Bone marrow (tissue), 2 donors: ENCODE measurements around the gene HEMK1.

ENCODE experiments used
- DNase-seq, 2 donors: peaks; one replicate each; lab custom pipeline; 2025; lab: John Stamatoyannopoulos, UW

HEMK1 gene, protein sequence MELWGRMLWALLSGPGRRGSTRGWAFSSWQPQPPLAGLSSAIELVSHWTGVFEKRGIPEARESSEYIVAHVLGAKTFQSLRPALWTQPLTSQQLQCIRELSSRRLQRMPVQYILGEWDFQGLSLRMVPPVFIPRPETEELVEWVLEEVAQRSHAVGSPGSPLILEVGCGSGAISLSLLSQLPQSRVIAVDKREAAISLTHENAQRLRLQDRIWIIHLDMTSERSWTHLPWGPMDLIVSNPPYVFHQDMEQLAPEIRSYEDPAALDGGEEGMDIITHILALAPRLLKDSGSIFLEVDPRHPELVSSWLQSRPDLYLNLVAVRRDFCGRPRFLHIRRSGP

DNA sequence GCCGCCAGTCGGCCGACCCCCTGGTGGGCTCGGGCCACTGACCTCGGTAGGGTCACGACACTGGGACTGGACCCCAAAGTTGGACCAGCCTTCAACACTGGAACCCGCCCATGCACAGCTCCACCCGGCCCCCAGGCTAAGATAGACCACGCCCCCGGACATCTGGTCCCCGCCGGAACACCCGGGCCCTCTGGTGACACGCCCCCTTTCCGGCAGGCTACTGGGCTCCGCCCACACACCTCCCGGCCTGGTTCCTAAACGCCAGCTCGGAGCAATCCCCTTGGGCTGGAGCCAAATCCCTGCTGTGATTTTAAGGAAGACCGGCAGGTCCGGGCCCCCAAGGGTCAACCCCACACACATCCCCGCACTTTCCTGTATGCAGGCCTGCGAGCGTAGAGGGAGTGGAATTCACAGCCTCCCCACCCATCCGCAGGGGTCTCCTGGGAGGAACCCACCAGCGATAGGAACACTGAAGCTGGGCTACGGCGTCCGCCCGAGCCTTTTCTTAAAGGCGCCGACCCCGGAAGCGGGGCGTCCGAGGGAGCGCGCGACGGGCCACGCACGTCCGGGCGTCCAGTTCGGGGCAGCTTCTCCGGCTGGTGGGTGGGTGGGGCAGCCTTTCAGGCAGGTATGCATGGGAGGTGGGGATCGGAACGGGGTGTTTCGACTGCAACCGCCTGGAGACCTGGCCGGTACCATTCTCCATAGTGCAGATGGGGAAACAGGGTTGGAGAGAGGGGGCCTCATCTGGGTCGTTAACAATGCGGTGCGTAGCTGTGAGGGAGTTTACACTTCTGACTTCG is at the start of gene HEMK1:
TSS of gene HEMK1 (plus strand) at position 576 of the 803 bp plus-strand sequence. CDS start 1,583 bp downstream, outside the sequence.
- peak; percentile 79 to 81 for DNase-seq

DNA sequence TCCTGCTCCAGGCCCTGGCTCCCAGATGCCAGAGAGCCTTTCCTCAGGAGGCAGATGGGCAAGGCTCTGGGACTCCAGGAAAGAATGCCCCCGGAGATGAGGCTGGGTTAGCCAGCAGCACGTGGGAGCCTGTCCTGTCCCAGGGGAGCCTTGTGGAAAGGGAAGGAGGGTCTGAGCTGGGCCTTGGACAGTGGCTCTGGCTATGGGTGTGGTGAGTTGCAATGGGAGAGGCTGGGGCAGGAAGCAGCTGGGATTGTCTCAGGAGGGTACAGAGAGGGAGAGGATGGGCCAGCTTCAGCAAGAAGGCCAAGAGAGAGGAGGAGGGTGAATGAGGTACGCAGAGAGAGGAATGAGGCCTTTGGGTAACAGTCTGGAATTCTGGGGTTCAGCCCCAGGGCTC is 48.5 kb upstream of the HEMK1 start:
- no peak for DNase-seq

DNA sequence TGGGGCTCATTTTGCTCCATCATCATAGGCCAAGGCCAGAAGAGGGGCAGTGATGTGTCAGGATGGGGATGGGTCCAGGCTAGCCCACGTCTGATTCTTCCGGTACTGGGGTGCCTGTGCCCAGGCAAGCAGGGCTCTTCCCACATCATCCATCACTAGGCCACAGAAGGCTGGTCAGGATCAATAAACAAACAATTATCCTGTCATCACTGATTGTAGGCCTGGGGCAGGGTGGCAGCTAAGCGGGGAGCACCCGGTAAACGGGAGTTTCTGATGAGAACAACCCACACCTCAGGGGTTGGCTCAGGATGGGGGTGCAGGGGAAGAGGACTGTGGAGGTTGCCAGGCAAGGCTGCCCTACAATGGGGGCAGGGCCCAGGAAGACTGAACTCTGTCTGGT is 47.8 kb upstream of the HEMK1 start:
- DNase-seq = no peak

DNA sequence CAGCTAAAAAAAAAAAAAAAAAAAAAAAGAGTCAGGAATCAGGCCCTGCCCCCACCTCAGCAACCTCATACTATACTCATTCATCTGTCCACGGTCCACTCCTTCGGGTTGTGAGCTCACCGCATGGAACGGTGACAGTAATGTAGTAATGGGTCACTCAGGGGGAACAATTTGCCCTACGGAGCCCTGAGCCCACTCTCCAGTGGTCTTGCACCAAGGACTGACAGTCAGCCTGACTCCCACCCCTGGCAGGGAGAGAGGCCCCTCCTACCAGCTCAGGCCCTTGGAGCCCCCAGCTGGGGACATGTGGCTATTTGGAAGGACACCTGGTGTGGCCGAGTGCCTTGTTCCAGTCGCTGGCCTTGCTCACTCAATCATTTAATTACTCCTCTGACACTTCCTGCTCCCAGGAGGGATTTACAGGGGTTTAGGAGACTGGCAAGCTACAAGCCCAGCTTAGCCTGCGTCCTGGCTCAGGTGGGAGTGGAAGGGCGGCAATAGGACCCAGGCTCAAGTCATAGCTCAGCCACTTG is 46.0 kb upstream of the HEMK1 start:
- DNase-seq = no peak

DNA sequence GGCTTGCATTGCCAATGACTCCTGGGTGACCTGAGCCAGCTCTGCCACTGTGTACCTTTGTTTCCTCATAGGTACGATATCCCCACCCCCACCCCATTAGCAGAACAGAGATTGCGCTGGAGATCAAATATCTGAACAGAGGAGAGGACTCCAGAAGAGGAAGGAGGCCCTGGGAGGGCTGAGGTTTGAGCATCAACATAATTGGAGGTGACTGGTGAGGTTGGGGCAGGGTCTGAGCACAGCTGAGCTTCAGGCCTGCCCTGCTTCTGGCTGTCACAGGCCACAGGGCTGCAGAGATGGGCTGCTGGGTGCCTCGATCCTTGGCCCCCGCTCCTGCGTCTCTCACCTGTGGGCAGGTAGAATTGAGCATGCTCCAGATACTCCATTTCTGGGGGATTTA is 44.6 kb upstream of the HEMK1 start:
- DNase-seq = no peak

DNA sequence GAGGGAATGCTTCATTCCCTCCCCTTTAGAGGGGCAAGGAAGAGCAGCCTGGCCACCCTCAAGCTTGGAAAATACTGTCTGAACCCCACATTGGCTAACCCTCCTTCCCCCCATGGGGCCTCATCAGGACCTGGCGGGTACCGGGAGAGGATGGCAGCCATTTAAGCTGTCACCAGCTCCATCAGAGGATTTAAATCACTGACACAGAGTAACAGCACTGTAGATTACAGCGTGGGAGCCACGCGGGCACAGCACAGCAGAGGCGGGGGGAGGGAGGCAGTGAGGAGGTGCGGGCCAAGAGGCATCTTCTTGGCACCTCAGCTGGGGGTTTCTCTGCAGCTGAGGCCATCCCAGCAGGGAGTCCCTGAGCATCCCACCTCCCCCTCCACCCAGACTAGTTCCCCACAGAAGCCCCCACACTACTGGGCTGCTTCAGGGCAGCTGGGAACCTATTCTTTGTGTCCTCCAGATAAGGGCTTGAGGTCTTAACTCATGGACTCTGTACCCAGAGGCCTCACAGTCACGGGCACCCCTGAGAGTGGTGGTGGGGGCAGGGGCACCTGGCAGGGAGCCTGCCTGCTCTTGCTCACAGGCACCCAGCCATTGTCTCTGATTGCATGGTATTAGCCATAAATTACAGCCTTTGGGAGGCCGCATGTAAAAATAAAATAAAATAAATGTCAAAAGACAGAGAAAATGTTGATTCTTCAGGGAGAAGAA is 44.0 kb upstream of the HEMK1 start:
- no peak for DNase-seq

DNA sequence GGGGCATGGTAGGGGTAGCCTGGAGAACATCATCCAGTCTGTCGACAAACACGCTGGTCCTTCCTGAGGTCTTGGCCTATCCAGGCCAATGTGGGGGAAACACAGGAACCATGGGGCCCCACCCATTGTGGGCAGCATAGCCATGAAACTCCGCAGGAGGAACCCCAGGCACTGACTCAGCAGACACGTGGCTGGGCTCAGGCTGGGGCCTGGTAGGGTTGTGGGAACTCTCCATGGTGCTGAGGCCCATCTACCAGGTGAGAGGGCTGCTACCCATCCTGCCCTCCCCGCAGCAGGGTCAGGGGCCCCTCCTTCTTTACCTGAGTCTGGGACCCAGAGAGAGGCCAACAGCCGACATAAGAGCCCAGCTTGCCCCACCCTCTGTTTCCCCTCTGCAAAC is 43.3 kb upstream of the HEMK1 start:
- peak; percentile 14 to 19 for DNase-seq

DNA sequence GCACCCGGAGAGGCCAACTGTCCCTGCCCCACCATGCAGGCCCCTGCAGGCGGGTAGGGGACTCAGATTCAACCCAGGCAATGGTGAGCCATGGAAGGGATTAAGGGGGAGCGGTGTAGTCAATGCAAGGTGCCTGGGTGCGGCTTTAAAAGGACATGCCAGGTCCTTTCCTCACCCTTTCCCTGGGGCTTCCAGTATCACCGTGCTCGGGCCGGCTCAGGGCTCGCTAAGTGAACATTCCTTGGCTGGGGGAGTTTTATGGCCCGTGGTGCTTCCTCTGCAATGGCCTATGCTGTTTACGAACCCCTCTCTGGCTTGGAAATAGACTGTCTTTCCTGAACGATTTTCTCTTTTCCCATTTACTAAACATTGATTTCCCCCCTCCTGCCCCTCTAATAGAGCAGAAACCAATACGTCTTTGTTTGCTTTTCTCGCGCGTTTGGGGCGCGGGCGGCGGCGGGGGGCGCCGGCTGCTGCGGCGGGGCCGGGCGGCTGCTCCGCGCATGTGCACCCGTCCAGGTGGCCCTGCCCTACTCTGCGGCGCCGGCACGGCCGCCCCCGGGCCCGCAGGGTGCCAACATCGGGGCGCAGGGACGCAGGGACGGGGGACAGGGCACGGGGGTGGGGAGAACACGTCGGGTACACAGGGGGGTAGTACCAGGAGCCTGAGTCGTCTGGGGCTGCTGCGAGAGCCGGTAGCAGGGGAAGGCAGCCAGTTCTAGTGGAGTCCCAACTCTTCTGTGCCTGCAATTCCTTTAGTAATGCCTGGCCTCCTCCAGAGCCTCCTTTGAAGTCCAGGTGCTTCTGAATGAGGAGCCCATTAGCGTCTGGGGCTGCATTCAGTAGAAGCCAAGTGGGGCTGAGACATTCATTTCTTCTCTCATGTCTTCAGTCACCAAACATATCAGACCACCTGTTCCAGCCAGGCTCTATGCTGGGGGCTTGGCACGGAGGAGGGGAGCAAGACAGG is 39.0 kb upstream of the HEMK1 start:
- no peak for DNase-seq

DNA sequence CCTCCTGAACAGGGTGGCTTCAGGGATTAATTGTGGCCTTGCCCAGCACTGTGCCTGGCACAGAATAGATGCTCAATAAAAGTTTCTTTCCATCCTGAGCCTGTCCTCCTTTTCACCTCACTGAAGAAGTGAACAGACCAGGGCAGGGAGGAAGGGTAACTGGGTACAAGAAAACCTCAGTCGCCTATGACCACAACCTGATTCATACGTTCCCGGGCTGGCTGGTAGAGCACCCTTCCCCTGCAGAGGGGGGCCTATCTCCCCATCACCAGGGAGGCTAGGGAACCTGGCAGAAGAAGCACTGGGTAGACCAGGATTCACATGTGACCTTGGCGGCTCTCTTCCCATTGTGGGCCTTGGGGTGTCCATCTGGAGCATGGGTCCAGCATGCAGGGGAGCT is 38.1 kb upstream of the HEMK1 start:
- no peak for DNase-seq

DNA sequence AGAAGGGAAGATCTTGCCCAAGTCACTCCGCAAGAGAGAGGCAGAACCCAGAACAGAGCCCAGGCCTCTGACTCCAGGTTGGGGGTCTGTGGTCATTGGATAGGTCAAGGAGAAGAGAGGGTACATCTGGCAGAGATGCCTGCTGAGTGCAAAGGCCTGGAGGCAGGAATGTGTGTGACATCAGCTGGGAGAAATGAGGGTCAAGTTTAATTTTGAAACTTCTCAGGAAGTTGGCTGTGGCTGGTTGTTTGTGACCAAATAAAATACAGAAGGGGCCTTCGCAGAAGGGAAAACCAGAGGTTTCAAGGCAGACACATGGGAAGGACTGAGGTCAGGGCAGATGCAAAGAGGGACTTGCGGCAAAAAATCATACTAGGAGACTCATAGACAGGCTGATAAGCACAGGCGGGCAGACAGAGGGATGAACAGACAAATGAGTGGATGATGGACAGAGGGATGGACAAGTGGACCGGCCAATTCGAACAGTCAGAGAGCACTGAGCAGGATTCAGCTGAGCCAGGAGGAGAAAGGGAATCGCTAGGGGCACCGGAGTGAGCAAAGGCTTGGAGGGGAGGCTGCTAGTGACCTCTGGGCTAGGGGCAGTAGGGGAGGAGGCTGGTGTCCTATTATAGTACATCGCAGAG is 37.1 kb upstream of the HEMK1 start:
- DNase-seq = no peak

DNA sequence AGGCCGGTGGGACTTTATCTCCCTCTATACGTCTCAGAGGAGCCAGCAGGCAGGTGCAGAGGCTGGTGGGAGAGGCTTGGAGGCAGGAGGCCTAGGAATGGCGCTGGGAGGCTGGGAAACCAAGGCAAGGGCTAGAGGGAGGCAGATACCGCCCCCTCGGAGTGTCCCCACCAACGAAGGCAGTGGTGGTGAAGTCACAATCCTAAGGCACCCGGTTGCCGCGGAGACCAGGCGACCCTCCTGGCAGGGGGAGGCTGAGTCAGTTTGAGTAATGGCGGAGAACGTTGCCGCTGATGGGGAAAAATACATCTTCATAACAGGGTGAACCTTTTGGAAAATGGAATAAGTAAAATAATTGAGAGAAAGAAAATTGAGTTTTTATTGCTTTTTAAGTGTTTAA is 36.0 kb upstream of the HEMK1 start:
- no peak for DNase-seq

DNA sequence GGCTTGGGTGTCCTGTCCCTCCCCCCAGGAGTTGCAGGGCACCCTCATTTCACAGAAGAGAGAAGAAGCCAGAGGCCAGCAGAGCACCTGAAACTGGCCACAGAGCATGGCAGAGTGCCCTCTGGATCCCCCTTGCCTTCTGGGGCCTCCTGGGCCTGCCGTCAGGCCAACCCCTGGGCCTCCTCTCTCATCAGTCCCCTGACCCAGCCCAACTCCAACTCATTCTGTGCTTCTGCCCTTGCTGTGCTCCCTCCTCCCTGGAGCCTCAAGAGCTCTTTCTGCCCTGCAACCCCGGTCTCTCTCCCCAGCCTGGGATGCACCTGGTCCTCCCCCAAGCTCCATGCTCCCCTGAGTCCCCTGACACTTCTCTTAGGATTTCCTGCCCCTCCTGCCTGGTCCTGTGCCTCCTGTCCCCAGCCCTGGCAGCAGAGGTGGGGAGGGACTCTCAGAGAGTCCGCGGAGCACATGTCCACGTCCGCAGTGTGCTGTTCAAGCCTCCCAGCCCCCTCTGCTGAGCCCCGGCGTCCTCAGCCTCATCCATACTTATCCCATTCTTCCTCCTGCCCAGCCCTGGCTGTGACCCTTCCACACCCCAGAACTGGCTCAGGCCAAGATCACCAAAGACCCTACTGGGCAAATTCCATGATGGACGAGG is 35.4 kb upstream of the HEMK1 start:
- DNase-seq = no peak

DNA sequence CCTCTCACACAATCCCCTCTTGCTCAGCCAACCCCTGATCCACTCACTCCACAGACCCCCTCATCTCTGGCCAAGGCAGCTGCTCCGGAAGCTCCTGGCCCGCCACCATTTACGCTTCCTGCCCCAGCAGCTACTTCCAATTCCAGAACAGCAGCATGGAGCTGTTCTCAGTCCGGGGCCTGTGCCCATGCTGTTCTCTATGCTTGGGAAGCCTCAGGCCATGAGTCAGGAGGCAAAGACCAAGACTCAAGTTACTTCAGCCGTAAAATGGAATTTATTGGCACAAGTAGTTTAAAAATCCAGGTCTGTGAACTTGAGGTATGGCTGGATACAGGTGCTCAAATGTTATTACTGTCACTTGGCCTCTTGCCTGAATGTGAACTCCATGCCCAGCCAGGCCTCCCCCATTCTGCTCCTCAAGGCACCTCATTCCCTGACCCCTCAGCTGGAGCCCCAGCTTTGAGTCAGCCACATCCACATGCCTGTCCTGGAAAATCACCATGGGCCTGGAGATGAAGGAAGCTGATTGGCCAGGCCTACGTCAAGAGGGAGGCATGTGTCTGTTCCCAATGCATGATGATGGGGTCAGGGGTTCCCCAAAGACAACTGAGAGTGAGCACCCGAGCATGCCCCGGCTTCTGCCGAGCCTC is 34.5 kb upstream of the HEMK1 start:
- no peak for DNase-seq

DNA sequence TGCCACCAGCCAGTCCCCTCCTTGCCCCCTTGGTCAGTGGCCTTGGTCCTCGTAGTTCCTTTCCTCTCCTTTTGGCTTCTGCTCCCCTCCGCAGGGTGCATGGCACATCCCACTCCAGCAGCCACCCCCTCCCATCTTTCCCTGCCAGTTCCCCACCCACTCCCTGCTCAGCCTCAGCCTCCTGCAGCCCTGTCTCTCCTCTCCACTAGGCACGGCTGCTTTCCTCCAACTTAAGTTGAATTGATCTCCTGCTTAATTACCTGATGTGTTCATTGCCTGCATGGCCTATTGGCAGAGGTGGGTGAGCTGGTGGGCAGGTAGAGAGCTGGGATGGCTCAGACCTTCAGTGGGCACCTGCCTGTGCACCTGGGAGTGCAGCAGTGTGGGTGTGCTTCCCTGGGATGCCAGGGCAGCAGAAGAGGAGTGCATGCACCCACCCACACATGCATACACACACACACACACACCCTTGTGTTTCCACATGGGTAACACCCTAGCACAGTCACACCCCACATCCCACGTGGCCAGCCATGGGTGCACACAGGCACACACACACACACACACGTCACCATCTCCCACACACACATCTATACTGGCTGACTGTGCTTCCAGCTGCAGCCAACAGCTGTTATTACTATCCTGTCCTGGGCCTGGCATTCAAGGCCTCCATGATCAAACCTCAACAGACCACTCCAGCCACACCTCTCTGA is 32.7 kb upstream of the HEMK1 start:
- DNase-seq = no peak

DNA sequence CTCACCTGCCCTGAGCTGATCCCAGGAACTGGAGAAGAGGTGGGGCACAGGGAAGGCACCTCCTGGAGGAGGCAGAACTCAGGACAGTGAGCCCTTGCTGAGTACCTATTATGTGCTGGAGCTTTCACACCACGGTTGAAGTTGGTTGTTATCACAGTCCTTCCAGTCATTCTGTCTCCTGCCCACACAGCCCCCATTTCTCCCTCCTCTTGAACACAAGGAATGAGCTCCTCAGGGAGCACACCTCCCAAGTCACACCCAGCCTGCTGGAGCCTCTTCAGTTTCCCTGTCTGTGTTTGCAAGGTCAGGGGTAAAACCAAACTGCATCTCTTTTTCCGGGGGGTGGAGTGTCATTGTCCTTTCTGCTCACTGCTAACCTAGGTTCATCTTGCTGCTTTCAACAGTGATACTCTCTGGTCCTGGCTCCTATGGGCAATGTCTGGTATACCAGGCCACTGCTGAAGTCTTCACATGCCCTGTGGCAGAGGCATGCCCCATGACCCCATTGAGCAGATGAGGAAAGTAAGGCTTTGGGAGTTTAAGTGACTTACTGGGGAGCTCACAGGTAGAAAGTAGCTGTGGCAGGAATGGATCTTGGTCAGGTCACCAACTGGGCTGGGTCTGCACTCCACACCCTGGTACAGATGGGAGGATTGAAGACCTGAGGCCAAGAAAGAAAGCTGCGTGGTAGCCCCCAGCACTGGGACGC is 31.7 kb upstream of the HEMK1 start:
- DNase-seq = no peak

DNA sequence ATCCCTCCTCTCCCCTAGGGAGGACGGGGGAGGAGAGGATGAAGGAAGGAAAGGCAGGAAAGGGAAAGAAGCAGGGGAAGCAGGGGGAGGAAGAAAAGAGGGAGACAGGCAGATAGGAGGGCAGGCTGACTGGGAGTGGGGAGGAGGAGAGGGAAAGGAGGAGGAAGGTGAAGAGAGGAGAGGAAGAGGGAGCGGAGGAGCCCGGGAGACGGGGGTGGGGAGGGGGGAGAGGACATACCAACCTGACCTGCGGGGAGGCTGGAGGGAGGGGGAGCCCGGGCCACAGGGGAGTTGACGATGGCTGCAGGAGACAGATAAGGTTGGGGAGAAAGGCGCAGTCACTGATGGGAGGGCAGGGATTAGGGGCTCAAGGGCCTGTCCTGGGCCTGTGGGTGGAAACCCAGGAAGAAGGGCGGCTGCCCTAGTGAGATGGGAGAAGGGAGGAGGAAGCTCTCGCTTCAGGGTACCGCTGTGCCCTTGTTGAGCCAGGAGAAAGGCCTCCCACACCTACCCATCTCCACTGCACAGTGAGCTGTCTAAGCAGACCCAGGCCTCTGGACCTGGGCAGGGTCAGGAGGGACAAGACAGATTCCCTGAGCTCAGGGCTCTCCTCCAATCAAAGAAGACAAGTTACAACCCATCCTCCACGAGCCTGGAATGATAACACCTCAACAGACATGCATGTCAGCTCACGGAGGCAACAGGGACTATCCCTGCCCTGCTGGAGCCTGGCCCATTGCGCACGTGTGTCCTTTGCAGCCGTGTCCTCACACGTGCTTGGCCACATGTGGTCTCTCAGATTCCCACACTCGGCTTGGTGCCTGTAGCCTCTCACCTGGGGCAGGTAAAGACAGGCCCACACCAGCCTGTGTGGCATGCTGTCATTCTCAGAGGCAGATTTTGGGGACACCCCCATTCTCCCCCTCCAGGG is 29.7 kb upstream of the HEMK1 start:
- DNase-seq = no peak
